Measurements from ENCODE around the gene PLPPR3.

The PLPPR3 gene

DNA sequence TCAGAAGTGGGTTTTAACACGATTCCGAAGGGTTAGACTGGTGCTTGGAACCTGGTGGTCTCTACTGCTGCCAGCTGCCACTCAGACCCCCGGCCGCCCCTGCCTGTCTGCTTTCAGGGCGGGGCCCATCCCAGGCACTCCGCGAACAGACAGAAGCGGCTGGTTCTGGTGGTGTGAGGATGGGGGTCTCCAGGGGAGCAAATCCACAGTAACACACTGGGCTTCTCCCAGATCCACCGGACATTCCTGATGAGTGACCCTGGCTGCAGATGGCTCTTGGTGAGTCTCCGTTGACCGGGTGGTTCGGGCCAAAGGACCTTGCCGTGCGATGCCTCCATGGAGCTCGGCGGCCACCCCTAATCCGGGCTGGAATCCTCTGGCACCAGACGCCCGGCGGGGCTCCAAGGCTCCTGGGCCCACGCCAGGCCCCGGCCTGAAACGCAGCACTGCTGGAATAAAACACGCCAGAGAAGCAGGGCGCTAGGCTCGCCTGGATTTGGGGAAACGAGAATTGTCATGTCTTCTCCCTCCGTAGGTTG, 26.6 kb downstream of the PLPPR3 start:
- peak; percentile 75 for DNase-seq

- no peak for DNase-seq
Measured at GRCh38 chr19:793806-794205, 27.9 kb downstream of the PLPPR3 start.

GRCh38 chr19:792306-792885, 29.4 kb downstream of the PLPPR3 start:
- DNase-seq, result peak; percentile 35

DNA sequence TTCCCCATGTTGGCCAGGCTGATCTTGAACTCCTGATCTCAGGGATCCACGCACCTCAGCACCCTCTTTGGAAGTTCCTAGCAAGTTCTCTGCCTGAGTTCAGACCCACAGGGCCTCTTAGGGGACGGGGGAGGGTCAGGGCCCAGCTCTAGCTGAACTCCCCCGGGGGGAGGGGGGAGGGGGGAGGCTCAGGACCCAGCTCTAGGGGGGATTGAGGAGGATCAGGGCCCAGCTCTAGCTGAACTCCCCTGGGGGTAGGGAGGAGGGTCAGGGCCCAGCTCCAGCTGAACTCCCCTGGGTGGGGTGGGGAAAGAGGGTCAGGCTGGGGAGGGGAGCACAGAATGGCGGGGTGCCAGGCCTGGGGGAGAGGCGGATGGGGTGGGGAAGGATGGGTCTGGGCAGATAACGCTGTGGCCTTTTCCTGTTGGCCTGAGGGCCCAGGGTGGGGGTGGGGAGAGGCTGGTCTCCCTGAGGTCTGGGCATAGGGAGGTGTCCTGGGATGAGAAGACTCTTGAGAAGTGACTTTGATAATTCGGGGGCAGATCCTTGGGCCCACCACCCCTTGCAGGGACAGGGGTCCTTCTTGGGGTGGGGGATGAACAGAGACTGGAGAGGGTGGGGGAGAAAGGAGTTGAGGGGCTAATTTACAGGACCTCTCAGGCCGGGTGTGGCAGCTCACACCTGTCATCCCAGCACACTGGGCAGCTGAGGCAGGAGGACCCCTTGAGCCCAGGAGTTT, 30.0 kb downstream of the PLPPR3 start:
- no peak for DNase-seq

DNA sequence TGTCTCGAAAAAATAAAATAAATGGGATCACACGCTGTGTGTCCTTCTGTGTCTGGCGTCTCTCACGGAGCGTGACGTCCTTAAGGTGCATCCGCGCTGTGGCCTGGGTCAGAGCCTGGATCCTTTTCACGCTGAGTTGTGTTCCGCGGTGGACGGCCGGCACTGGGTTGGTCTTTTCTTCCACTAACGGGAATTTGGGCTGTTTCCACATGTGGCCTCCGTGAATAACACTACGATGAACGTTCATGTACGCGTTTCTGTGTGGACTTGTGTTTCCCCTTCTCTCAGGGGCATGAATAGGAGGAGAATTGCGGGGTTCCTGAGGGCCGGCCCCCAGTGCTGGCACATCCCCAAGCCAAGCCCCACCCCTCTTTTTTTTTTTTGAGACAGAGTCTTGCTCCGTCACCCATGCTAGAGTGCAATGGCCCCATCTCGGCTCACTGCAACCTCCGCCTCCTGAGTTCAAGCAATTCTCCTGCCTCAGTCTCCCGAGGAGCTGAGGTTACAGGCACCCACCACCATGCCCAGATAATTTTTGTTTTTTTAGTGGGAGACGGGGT, 30.7 kb downstream of the PLPPR3 start:
- no peak for DNase-seq

DNA sequence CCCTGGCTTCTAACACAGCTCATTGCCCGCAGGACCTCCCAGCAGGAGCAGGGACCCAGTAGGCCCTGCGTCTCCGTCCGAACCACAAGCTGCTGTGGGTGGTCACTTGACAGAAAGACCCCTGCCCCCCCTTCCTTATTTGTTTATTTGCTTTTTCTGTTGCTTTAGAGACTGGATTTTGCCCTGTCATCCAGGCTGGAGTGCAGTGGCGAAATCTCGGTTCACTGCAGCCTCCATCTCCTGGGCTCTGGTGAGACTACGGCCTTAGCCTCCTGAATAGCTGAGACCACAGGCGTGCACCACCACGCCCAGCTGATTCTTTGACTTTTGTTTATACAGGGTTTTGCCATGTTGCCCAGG, 32.1 kb downstream of the PLPPR3 start:
- DNase-seq, result no peak

DNA sequence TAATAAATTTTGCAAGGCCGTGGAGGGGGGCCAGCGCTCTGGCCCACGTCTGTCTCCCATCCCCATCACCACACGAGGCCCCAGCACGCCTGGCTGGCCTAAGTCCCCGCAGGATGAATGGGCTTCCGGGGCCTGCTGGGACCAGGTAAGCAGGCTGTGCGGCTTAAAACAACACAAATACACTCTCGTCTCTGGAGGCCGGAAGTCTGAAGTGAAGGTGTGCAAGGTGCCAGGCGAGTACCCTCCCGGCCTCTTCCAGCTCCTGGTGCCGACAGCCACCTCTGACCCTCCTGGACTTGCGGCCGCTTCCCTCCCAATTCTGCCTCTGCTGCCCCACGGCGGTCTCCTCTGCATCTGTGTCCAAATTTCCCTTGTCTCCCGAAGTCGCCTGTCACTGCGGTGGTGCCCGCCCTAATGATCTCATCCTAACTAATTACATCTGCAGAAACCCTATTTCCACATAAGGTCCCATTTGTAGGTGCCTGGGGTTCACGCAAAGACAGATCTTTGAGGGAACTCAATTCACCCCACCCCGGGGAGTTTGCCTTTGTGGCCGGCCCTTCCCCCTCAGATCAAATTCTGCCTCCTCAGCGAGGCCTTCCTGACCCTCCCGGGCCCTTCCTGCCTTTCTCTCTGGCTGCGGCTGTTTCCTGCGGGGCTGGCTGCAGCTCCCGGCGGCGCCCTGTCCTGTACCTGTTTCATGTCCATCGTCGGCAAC, 32.6 kb downstream of the PLPPR3 start:
- DNase-seq, result no peak

GRCh38 chr19:788686-788982, 33.1 kb downstream of the PLPPR3 start:
- DNase-seq, result no peak

- no peak for DNase-seq
Measured at GRCh38 chr19:787536-787935, 34.2 kb downstream of the PLPPR3 start.

DNA sequence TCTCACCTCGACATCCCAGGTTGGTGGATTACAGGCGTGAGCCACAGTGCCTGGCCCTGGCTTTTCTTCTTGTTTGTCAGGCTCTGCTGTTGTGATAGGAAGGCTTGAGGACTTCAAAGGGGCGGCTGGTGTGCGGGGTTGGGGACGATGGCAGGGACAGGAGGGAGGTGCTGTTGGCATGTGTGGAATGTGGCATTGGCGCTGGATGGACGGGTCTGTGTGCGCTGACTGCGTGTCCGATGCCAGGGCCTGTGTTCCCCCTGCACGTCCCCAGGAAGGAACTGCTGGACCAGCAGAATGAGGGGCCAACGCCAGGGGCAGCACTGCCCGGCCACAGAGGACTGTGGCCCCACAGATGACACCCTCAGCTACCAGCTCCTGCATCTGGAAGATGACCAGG, 37.2 kb downstream of the PLPPR3 start:
- no peak for DNase-seq

GRCh38 chr19:782878-783668, 38.7 kb downstream of the PLPPR3 start:
- no peak for DNase-seq

- DNase-seq, result no peak
Measured at GRCh38 chr19:782185-782877, 39.4 kb downstream of the PLPPR3 start.

DNA sequence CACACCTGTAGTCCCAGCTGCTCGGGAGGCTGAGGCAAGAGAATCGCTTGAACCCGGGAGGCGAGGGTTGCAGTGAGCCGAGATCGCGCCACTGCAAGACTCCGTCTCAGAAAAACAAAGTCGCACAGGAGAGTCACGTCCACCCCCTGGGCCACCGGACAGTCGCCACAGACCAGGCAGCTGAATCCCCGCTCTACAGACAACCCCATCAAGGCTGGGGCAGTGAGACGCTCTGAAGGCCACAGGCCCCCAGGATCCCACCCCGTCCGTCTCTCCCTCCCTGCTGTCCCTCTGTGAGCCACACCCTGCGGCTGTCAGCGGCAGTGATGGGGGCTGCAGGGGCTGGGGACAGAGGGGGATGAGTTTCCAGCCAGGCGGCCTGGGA, 40.0 kb downstream of the PLPPR3 start:
- DNase-seq, result no peak

DNA sequence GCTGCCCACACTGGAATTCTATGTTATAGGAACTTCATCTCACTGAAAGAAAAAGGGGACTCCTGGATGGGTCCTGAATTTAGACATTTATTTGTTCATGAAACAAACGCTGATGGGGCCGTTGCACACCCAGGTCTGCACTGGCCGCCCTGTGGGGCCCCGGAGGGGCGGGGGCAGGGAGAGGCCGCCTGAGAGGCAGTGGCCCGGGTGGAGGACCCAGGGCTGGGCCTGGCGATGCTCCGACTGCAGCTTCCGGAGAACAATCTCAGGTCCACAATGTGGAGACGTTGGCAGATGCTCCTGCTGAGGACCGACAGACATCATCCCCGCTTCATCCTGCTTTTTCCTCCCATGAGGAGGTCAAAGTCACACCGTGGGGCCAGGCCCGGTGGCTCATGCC, 40.8 kb downstream of the PLPPR3 start:
- DNase-seq, result no peak

DNA sequence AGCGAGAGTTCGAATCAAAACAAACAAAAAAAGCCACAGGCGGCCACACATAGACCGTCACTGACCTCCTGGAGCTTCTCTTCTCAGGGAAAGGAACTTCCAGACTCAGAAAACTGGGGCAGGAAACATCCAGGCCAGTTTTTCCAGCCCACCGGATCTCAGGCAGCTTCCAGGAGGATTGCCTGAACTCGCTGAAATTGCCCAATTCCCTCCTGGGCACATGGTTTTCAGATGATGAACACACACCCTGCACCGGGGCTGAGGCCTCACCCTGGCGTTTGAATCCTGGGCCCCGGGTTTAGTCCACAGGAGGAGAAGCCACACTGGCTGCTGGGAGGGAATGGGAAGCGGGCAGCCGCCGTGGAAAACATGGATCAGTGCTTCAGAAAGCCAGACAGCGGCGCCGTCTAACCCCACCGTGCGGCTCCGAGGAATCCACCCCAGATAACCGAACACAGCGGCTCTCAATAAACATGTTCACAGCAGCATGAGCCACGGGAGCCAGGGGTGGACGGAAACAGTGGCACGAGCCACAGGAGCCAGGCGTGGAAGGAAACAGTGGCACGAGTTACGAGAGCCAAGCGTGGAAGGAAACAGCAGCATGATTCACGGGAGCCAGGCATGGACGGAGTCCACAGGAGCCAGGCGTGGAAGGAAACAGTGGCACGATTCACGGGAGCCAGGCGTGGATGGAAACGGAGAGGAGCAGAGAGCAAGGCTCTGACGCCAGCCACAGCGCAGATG, 42.7 kb downstream of the PLPPR3 start:
- DNase-seq, result peak; percentile 69

GRCh38 chr19:776549-776948, 45.2 kb downstream of the PLPPR3 start:
- no peak for DNase-seq

- DNase-seq, result no peak
Measured at GRCh38 chr19:772730-773436, 48.9 kb downstream of the PLPPR3 start.

GRCh38 chr19:772063-772462, 49.7 kb downstream of the PLPPR3 start:
- no peak for DNase-seq

DNA sequence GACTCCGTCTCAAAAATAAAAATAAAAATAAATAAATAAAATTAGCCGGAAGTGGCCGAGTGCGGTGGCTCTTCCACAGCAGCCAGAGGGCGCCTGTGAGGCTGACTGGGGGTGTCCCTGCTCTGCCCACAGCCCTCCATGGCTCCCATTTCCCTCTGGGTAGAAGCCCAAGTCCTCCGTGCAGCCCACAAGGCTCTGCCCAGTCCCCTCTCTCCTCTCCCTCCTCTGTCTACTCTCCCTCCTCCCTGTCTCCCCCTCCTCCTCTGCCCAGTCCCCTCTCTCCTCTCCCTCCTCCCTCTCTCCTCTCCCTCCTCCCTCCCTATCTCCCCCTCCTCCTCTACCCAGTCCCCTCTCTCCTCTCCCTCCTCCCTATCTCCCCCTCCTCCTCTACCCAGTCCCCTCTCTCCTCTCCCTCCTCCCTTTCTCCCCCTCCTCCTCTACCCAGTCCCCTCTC, 50.4 kb downstream of the PLPPR3 start:
- DNase-seq, result no peak

DNA sequence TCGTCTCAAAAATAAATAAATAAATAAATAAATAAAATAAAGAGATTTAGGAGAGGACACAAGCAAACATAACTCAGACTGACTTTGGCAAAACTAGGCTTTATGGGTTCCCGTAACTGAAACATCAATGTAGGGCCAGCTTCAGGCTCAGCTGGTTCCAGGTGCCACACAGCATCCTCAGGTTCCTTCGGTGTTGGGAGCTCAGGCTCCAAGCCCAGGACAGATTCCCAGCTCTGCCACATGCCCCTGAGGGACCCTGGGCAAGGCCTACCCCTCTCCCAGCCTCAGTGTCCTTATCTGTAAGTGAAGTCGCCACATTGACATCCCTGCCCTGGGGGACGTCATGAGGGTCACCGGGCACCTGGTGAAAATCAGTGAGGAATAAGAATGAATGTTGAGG, 52.1 kb downstream of the PLPPR3 start:
- no peak for DNase-seq

DNA sequence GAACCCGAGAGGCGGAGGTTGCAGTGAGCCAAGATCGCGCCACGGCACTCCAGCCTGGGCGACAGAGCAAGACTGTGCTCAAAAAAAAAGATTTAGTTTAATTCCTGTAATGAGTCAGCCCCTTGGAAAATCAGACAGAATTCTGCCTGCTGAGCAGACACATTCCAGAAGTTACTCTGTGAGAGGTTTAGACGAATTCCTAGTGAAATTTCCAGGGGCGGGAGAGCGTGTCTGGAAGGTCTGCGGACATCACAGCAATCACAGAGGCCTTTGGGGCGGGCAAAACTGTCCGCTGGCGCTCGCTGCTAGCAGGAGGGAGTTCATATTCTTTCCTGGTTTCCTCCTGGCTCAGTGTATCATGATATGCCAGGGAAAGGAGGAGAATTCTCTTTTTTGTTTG, 53.3 kb downstream of the PLPPR3 start:
- DNase-seq, result peak; percentile 73
